Inflammatory macrophage treated with lipopolysaccharide for 4 hours (primary cell): ENCODE results near the gene EGFL7.
"Not testable (repeated sequence)": the region's sequence is repeated elsewhere in the genome, so short reads cannot be mapped to it uniquely, and the experiment has no call there.

Source experiments
- DNase-seq: peaks from one replicate; pipeline ENCODE4 v3.0.0-alpha.2; 2020

Gene EGFL7

GRCh38 chr9:136625101-136626065 lies 37.3 kb upstream of the EGFL7 start:
- peak; percentile 33 for DNase-seq

DNA sequence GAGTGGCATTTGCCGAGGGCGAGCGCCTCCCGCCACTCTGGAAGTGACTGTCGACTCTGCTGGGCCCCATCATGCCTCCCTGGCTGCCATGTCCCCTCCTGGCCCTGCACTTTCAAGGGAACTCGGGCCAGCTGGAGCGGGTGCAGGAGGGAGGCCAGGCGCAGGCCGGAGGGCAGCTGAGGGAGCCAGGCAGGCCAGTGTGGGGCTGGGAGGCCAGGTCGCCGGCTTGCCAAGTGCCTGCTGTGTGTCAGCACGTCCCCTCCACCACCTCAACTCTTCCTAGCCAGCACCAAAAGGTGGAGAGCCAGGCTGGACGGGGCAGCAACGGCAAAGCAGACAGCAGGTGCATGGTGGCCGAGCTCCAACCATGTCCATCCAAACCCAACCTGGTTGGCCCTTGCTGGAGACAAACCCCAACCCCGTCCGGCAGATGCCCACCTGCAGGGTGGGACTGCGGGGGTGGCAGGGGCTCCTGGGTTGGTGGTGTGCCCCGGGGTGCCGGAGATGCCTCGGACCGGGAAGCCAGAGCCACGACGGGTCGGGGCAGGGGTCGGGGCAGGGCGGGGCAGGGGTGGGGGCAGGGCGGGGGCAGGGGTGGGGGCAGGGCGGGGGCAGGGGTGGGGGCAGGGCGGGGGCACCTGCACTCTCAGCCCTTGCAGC lies 36.5 kb upstream of the EGFL7 start:
- DNase-seq, result no peak

DNA sequence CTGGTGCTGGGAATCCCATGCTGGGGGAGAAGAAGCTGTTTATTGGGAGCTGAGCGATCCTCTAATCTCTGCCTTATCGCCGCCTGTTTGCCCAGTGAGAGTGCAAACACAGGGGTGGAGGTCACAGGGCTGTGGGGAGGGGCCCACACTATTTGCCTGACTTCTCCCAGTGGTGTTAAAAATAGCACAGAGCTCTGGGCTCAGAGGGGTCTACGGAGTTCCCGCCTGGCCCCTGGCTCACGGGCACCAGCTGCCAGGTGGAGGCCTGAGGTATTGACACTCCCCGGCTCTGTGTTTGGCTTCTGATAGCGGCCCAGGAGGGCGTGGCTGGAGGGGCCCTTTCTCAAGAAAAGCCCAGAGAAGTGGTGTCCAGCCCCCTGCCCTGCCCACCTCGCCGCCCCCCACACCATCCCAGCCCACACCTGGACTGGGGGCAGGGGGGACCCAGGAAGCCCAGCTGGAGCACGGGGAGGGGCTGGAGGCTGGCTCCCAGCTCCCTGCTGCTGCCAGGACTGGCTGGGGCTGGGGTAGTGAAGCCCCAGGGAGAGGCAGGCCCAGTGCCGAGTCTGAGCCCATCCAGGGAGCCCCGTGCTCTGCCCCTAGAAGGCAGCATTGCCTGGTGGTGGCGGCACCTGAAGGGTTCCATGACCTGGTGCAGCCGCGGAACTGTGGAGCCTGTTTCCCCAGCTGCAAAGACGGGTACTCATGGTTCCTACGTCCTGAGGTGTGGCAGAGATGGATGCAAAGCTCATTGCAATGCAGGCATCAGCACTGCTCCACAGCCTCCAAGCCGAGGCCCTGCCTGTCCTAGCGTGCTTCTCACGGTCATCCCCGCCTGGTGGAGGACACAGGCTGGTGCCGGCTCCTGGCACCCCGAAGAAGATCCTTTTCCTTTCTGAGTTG lies 35.7 kb upstream of the EGFL7 start:
- no peak for DNase-seq

DNA sequence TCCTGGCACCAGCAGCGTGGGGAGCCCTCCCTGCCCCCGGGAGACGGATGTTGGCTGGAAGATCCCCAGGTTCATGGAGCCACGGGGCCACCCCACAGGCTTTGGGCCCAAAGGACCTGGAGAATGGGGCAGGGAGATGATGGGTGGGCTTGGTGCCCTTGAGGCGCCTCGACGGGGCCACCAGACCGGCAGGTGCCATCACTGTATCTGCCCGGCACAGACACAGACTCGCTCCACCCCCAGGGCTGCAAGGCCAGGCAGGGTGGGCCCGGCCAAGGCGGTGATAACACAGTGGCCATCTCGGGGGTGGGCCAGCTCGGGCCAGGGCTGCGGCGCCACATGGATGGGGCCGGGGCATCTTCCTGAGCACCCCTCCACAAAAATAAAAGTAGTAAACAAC lies 35.0 kb upstream of the EGFL7 start:
- no peak for DNase-seq

DNA sequence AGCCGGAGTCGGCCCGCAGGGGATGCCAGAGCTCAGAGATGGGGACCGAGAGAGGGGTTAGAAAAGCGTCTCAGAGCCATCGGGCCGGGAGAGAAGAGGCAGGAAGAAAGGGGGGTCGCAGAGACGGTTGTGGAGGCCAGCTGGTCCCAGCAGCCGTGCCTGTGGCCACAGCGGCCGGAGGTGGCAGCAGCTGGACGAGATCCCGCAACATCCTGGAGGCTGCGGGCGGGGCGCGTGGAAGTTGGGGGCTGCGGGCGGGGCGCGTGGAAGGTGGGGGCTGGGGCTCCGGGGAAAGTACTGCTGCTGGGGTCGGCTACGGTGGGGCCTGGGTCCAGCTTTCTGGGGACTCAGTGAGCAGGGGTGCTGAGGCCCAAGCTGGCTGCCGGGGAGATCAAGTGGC lies 34.4 kb upstream of the EGFL7 start:
- DNase-seq, result no peak

DNA sequence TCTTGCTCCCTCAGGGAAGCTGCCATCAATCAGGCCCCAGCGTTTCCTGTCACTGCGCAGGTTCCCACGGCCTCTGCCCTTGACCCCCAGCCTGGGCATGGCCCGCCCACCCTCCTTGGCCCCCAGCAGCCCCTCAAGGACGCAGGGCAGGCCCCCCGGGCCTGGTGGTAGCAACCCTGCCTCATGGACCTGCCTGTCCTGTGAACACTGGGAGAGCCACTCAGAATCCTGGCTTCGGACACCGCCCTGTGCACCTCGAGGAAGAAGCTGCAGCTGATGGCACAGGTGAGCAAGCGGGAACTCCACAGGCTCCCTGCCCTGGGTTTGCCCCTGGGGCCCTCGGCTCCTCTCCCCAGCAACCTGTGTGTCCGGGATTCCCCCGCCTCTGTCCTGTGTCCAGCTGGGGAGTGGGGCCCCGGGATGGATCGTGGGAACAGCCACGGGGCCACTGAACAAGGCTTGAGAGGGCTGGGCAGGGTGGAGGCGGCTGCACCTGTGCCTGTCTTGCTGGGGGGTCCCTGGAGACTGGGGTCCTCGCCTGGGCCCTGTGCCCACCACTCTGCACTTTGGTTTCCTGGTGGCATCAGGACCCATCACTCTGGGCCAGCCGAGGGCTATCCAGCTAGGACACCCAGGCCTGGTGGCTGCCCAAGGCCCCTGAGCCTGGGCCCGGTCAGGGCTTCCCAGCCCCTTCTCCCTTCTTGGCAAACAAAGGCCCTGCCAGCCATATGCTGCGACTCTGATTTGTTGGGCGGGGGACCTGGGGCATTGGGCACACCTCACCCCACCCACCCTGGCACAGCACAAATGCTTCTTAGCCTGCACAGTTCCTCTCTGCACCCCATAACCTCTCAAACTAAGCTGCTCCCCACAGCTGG lies 33.5 kb upstream of the EGFL7 start:
- DNase-seq, result no peak

DNA sequence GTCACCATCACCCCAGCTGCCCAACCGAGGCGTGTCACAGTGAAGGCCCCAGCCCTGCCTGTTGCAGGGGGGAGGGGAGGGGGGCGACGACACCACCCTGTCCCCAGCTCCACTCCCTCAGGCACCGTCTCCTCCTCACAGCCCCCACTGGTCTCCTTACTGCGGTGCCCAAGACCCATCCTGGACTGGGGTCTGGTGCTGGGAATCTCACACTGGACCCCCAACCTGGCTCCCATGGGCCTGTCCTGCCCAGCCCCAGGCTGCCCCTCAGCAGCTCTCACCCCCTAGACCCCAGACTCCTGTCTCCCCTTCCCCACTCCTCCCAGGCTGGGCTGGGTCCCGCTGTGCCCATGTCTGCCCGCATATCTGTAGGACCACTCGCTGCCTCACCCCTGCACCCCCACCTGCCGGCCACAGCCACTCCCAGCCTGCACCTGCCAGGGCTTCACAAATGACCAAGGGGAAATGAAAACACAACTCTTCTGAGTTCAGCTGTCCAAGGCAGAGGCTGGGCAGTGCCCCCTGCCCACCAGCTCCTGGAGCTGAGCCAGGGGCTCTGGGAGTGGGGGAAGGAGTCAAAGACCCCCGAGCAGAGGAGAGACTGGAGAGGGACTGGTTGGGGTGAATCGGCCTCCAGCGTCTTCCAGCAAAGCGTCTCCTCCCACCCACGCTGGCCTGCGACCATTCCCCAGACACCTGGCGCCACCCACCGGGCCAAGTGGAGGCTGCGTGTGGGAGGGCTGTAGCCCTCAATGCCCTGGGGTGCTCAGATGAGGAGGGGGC lies 32.6 kb upstream of the EGFL7 start:
- DNase-seq, result peak; percentile 51

- DNase-seq, result no peak
Measured at GRCh38 chr9:136630662-136630992, 32.1 kb upstream of the EGFL7 start.

DNA sequence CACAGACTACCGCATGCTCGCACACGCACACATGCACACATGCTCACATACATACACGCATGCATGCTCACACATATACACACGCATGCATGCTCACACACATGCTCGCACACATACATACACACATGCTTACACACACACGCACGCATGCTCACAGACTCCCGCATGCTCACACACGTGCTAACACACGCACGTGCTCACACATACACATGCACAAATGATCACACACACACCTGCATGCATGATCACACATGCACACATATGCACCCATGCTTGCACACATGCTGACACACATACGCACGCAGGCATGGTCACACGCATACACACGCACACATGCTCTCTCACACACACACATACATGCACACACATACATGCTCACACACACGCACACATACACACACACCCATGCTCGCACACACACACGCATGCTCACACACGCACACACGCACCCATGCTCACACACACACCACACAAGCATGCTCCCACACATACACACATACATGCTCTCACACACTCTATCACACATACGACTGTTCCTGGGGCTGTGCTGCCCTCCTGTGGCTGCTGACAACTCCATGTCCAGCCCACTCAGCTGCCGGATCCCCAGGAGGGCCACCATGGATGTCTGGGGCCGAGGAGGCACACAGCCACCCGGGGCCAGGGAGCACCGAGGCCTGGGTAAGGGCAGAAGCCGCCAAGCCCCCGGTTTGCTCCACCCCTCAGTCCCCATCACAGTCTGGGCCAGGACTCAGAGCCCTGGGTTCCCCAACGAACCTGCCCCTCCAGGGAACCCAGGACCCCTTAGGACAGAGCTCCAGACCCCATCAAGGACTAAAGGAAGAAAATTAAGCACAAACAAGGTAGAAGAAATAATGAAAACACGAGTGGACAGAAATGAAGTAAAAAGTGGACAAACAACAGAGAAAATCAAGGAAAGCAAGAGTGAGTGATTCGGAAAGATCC lies 31.4 kb upstream of the EGFL7 start:
- DNase-seq, result peak; percentile 74

DNA sequence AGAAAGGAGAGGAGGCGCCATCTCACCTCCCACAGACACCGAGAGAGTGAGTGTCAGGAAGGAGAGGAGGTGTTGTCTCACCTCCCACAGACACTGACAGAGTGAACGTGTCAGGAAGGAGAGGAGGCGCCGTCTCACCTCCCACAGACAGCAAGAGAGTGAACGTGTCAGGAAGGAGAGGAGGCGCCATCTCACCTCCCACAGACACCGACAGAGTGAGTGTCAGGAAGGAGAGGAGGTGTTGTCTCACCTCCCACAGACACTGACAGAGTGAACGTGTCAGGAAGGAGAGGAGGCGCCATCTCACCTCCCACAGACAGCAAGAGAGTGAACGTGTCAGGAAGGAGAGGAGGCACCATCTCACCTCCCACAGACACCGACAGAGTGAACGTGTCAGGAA lies 30.6 kb upstream of the EGFL7 start:
- not testable (repeated sequence) for DNase-seq

DNA sequence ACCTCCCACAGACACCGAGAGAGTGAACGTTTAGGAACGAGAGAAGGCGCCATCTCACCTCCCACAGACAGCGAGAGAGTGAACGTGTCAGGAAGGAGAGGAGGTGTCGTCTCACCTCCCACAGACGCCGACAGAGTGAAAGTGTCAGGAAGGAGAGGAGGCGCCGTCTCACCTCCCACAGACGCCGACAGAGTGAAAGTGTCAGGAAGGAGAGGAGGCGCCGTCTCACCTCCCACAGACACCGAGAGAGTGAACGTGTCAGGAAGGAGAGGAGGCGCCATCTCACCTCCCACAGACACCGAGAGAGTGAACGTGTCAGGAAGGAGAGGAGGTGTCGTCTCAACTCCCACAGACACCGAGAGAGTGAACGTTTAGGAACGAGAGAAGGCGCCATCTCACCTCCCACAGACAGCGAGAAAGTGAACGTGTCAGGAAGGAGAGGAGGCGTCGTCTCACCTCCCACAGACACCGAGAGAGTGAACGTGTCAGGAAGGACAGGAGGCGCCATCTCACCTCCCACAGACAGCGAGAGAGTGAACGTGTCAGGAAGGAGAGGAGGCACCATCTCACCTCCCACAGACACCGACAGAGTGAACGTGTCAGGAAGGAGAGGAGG lies 30.1 kb upstream of the EGFL7 start:
- DNase-seq, result not testable (repeated sequence)

DNA sequence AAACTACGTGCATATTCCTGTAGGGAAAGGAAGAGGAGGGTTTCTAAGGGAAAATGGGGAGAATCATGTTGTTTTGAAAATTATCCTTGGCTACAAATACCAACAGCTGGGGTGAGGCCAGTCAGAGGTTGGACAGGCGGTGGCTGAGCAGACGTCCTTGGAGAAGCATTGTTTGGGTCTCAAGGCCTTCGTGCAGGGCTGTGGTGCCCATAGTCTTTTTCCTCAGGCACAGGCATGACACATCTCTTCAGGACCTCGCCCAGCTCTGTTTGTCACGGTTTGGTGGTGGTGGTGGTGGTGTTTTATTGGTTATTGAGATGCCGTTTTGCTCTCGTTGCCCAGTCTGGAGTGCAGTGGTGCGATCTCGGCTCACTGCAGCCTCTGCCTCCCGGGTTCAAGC lies 27.8 kb upstream of the EGFL7 start:
- DNase-seq, result no peak

- DNase-seq, result no peak
Measured at GRCh38 chr9:136640171-136641111, 22.3 kb upstream of the EGFL7 start.

GRCh38 chr9:136642439-136642921 lies 20.2 kb upstream of the EGFL7 start:
- no peak for DNase-seq

DNA sequence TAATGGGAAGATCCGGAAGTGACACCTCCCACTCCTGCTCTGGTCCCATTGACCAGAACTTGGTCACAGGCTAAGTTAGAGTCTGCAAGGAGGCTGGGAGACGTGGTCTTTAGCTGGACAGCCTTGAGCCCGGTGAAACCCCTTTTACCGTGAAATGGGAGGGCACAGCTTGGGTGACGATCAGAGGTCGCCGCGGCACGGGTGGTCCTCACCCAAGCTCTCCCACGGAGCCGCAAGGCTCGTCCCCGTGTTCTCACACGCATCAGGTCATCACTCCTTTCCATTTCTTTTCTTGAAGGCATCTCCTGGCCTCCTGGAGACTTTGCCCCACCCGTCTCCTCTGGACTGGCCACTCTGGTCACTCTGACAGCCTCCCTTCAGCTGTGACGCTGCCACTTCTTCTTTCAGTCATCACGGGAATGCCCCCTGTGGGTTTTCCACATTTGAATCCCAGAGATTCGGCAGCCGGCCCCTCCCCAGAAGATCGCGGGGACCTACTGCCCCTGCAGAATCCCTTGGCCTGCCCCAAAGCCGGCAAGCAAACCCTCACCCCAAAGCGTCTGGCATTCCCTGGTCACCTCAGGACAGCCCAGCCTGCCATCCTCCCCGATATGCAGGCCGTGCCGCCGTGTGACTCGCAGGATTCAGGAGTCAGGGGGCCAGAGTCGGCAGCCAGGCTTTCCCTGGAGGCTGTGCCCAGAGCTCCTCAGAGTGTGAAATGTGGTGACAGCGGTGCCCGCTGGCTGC lies 18.9 kb upstream of the EGFL7 start:
- DNase-seq, result peak; percentile 87

- peak; percentile 94 for DNase-seq
Measured at GRCh38 chr9:136644343-136644592, 18.4 kb upstream of the EGFL7 start.

DNA sequence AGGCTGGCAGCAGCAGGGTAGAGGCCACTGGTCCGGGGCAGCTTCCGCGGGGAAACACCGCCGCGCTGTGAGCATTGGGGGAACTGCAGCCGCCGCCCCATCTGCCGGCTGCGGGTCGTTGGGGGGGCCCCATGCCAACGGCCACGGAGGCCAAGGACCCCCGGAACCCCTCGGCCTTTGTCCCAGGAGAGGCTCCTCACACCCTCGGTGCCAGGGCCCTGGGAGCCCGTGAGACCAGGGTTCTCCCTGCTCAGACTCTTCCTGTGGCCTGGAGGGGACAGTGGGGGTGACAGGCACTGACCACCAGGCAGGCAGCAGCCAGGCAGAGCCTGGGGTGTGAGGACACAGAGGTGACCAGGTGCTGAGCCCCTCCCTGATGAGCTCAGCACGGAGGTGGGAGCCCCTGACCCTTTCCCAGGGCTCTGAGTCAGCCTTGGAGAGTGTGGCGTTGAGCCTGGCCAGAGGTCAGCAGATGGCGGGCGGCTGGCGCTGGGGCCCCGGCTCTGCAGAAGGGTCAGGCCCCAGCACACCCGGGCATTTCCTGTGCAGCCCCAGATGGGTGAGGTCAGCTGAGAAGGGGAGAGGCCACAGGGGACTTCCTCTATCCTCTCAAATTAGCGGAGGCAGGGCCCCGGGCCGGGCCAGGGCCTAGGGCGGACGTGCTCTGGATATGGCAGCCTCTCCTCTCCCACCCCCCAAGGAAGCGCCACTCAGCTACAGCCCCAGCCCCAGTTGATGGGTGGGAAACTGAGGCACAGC lies 17.9 kb upstream of the EGFL7 start:
- peak; percentile 95 for DNase-seq
